PC-9 (cell line): Measurements from ENCODE around the gene MTG2. TPM values are rescaled to one million over a fixed set of nuclear protein-coding genes. Genes with fewer than 3 reads are reported as not detected.
A peak's percentile ranks its signal among the peaks of the same experiment; 100 is the strongest.

Experiments used
- BruUV-seq: library from RNA; stranded (reverse); fragments of 400-500 nt; replicated peaks from 2 replicates; lab custom pipeline; 2021; lab: Mats Ljungman, UMichigan
- CTCF ChIA-PET: fragments of 300-600 bp; sonication (Branson Sonifier 250); formaldehyde crosslinking; loops from one replicate; lab custom pipeline; 2022; ENCODE audit warnings: antibody characterized with exemption; lab: Charles Lee
- POLR2A ChIA-PET: fragments of 300-600 bp; sonication (Branson Sonifier 250); formaldehyde crosslinking; loops from one replicate; lab custom pipeline; 2022; ENCODE audit warnings: antibody characterized with exemption; ENCODE audit not compliant: unreplicated experiment; lab: Charles Lee
- DNase-seq, 2 experiments: peaks; one replicate each; pipeline versions ENCODE4 v3.0.0 to v3.0.0-alpha.2; 2015 to 2022; ENCODE audit warnings: mixed read lengths in 1 of 2
- H2AFZ ChIP-seq: fragments of 200-600 bp; sonication (generic); 2 replicates; pipeline ENCODE4 v1.8.1; 2017; ENCODE audit warnings: antibody characterized with exemption
- H3F3A ChIP-seq: fragments of 200-600 bp; sonication (generic); 2 replicates; pipeline ENCODE4 v1.8.1; 2017; ENCODE audit warnings: antibody characterized with exemption, mild to moderate bottlenecking, low read depth; ENCODE audit not compliant: insufficient read depth
- H3K27ac ChIP-seq: fragments of 200-600 bp; sonication (generic); 2 replicates; pipeline ENCODE4 v1.6.1; 2016; ENCODE audit warnings: mixed run types
- H3K27me3 ChIP-seq: fragments of 200-600 bp; sonication (generic); 2 replicates; pipeline ENCODE4 v1.6.1; 2016; ENCODE audit warnings: low read depth, mixed run types; ENCODE audit not compliant: insufficient read depth
- H3K36me3 ChIP-seq: fragments of 200-600 bp; sonication (generic); 2 replicates; pipeline ENCODE4 v1.6.1; 2016; ENCODE audit warnings: low read depth, mixed run types
- H3K4me1 ChIP-seq: fragments of 200-600 bp; sonication (generic); replicated peaks from 2 replicates; pipeline ENCODE4 v1.6.1; 2016; ENCODE audit warnings: mixed run types; ENCODE audit not compliant: insufficient read depth
- H3K4me2 ChIP-seq: fragments of 200-600 bp; sonication (generic); 2 replicates; pipeline ENCODE4 v1.6.1; 2017; ENCODE audit warnings: mixed run types
- H3K4me3 ChIP-seq: fragments of 200-600 bp; sonication (generic); 2 replicates; pipeline ENCODE4 v1.6.1; 2016; ENCODE audit warnings: mixed run types
- H3K79me2 ChIP-seq: fragments of 200-600 bp; sonication (generic); 2 replicates; pipeline ENCODE4 v1.6.1; 2017; ENCODE audit warnings: low read depth, mixed run types
- H3K9me2 ChIP-seq: fragments of 200-600 bp; sonication (generic); 2 replicates; pipeline ENCODE4 v1.8.1; 2017; ENCODE audit warnings: mild to moderate bottlenecking; ENCODE audit not compliant: insufficient read depth
- H3K9me3 ChIP-seq: fragments of 200-600 bp; sonication (generic); 2 replicates; pipeline ENCODE4 v1.8.1; 2016; ENCODE audit warnings: low read depth; ENCODE audit not compliant: insufficient read depth
- H4K20me1 ChIP-seq: fragments of 200-600 bp; sonication (generic); 2 replicates; pipeline ENCODE4 v1.8.1; 2017; ENCODE audit not compliant: insufficient read depth
- EZH2 ChIP-seq: fragments of 200-600 bp; sonication (generic); IDR thresholded peaks from 2 replicates; pipeline ENCODE4 v1.8.0; 2017; ENCODE audit warnings: antibody characterized with exemption, low read depth
- intact Hi-C: fragments of 100-400 bp; cut with micrococcal nuclease; formaldehyde crosslinking; loops from one replicate; pipeline ENCODE4 v1.10.0; 2022; ENCODE audit not compliant: unreplicated experiment
- total RNA-seq: library from RNA; stranded (reverse); gene quantifications from 2 replicates; pipeline ENCODE4 v1.2.3, GENCODE V29; 2021
- TF ChIP-seq, protein P1 (sequence below): fragments of 200-600 bp; sonication (generic); conservative IDR thresholded peaks from 2 replicates; pipeline ENCODE4 v1.6.1; 2017; ENCODE audit warnings: mixed run types, antibody characterized with exemption, mild to moderate bottlenecking, moderate library complexity

The MTG2 gene
- total RNA-seq, 1 experiment from 2014 or later: 58.1 TPM

DNA sequence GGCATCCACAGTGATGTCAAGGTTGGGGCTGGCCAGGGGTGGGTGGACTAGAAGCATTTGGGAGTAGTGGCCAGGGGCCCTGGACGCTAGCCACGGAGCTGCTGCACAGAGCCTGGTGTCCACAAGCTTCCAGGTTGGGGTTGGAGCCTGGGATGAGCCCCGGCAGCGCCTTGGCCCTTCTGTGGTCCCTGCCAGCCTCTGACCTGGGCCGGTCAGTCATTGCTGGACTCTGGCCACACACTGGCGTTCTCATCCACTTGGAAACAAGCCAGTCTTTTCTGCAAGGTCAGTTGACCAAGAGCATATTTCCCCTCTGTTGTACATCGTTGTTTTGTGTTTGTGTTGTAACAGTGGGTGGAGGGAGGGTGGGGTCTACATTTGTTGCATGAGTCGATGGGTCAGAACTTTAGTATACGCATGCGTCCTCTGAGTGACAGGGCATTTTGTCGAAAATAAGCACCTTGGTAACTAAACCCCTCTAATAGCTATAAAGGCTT, 48.0 kb upstream of the MTG2 start:
- Histone ChIP-seq H4K20me1 (peaks cover 44% of the 10 kb centered on the region), H3F3A (peaks cover 53% of the 10 kb centered on the region), H3K36me3 (peaks cover 50% of the 10 kb centered on the region), H3K27ac (no peak overlapping the region), H3K9me3 (no peaks in the 10 kb centered on the region), H3K4me1 (no peaks in the 10 kb centered on the region), H3K27me3 (no peaks in the 10 kb centered on the region), H3K4me3 (no peak overlapping the region), H3K9me2 (no peaks in the 10 kb centered on the region), H3K4me2 (no peak overlapping the region), H3K79me2 (peaks cover 8% of the 10 kb centered on the region), H2AFZ (no peak overlapping the region)
- intact Hi-C loops: loop anchor here (5.0 kb wide), 2 partner anchors 72 to 273 kb away; partner anchors contain the start of gene CABLES2
- no peak for TF ChIP-seq EZH2
- TF ChIP-seq, protein P1, sequence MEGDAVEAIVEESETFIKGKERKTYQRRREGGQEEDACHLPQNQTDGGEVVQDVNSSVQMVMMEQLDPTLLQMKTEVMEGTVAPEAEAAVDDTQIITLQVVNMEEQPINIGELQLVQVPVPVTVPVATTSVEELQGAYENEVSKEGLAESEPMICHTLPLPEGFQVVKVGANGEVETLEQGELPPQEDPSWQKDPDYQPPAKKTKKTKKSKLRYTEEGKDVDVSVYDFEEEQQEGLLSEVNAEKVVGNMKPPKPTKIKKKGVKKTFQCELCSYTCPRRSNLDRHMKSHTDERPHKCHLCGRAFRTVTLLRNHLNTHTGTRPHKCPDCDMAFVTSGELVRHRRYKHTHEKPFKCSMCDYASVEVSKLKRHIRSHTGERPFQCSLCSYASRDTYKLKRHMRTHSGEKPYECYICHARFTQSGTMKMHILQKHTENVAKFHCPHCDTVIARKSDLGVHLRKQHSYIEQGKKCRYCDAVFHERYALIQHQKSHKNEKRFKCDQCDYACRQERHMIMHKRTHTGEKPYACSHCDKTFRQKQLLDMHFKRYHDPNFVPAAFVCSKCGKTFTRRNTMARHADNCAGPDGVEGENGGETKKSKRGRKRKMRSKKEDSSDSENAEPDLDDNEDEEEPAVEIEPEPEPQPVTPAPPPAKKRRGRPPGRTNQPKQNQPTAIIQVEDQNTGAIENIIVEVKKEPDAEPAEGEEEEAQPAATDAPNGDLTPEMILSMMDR: no peak
- DNase-seq: no peak
- ChIA-PET POLR2A (no interaction called here), CTCF (interaction anchor here (0.6 kb wide), 1 partner anchor 95 kb away, joined by 4 read pairs; no protein-coding TSS in a partner anchor)
- no TSS peak for BruUV-seq

DNA sequence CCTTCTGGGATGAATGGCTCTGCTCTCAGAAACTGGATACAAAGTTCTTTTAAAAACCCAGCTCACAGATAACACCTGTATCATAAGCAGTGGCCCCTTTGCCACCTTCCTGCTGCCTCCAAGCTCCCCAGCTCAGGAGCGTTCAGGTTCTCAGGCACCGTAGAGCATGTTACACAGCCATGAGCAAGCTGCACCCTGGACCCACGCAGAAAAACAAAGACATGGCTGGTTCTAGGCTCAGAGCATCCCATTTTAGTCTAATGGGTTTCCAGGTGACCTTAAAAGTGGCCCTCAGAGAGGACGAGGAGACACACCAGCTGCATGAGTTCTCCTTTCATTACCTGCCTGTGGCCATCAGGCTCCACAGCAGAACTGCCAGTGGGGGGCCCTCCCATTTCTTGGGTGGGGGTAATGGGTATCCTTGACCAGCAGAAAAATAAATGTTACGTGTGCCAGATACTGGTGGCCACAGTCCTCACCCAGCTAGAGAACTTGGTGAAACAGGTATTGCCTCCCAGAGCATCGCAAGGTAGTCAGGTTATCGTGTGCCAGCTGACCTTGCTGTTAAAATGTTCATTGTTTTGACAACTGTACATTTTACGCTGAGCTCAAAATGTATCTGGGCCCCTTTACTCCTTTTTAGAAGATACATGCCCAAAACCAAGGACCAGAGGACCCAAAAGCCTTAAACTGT, 47.1 kb upstream of the MTG2 start:
- H3K9me2 ChIP-seq: no peaks in the 10 kb centered on the region
- TF ChIP-seq EZH2: no peak
- TF ChIP-seq, protein P1: no peak
- no peaks in the 10 kb centered on the region for H3K27me3 ChIP-seq
- H3K79me2 ChIP-seq: peaks cover 18% of the 10 kb centered on the region
- H2AFZ ChIP-seq: no peak overlapping the region
- DNase-seq: no peak
- no peaks in the 10 kb centered on the region for H3K9me3 ChIP-seq
- H3F3A ChIP-seq: peaks cover 53% of the 10 kb centered on the region
- H3K4me1 ChIP-seq: peaks cover 2% of the 10 kb centered on the region; the same call in 1 of the 2 replicates
- H4K20me1 ChIP-seq: peaks cover 54% of the 10 kb centered on the region
- intact Hi-C loops: loop anchor here (5.0 kb wide), 2 partner anchors 73 to 272 kb away; partner anchors contain the start of gene CABLES2
- no peak overlapping the region for H3K27ac ChIP-seq
- no TSS peak for BruUV-seq
- peaks cover 52% of the 10 kb centered on the region for H3K36me3 ChIP-seq
- ChIA-PET POLR2A (interaction anchor here (0.8 kb wide), 1 partner anchor 73 kb away, joined by 10 read pairs; no protein-coding TSS in a partner anchor), CTCF (interaction anchor here (0.6 to 1.1 kb wide), 2 partner anchors 121 to 124 kb away, joined by 3 read pairs; no protein-coding TSS in a partner anchor)
- no peak overlapping the region for H3K4me3 ChIP-seq
- no peak overlapping the region for H3K4me2 ChIP-seq

DNA sequence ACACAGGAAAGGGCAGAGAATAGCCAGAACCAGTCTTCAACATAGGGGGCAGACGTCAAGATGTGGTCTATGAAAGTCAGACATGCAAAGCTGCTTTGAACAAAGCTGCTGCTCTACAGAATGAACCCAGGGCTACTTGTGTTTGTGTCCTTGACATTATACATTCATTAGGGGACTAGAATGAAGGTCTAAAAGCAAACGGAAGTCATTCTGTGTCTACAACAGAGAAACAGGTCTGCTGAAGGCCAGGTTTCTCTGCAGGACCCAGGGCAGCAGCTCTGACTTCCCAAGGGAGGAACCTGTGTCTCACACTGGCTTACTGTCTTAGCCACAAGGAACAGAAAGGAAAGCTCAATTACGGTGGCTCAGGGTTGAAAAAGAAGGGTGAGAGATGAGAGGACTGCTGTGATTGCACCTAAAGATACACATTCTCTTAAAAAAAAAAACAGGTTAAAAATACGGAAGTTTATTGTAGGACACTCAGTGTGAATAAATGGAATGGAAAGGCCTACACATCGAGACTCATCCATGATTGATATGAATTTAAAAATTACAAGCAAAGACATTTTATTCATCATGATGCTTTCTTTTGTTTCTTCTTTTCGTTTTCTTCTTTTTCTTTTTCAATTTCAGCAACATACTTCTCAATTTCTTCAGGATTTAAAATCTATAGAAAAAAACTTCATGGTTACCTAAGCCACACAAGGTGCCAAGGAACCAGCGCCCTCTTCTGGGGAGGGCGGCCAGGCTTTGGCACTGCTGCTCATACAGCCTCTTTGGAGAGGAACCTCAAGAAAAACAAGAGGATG, 46.3 kb upstream of the MTG2 start:
- H3K27ac ChIP-seq: no peak overlapping the region
- BruUV-seq: no TSS peak
- H4K20me1 ChIP-seq: peaks cover 61% of the 10 kb centered on the region
- peaks cover 25% of the 10 kb centered on the region for H3K79me2 ChIP-seq
- H3K4me2 ChIP-seq: no peak overlapping the region
- no peaks in the 10 kb centered on the region for H3K27me3 ChIP-seq
- H3K9me3 ChIP-seq: no peaks in the 10 kb centered on the region
- TF ChIP-seq EZH2: no peak
- TF ChIP-seq, protein P1: peak; percentile 92
- intact Hi-C loops: loop anchor here (1.0 to 5.0 kb wide), 3 partner anchors 74 to 271 kb away; partner anchors contain the start of gene CABLES2
- POLR2A ChIA-PET: interaction anchor here (0.8 kb wide), 1 partner anchor 74 kb away, joined by 10 read pairs; no protein-coding TSS in a partner anchor
- DNase-seq: peak; percentile 64 to 68
- CTCF ChIA-PET: interaction anchor here (0.6 to 1.1 kb wide), 2 partner anchors 120 to 125 kb away, joined by 3 read pairs; no protein-coding TSS in a partner anchor
- H3K4me1 ChIP-seq: peaks cover 10% of the 10 kb centered on the region
- H3F3A ChIP-seq: peaks cover 53% of the 10 kb centered on the region
- no peaks in the 10 kb centered on the region for H3K9me2 ChIP-seq
- no peak overlapping the region for H2AFZ ChIP-seq
- H3K4me3 ChIP-seq: no peak overlapping the region
- H3K36me3 ChIP-seq: peaks cover 50% of the 10 kb centered on the region
